Smooth muscle cell (in vitro differentiated cells): ENCODE data around the gene KLK7. TPM values are rescaled to one million over a fixed set of nuclear protein-coding genes. Genes with fewer than 3 reads are reported as not detected.

Experiments used
- DNase-seq: peaks from one replicate; lab custom pipeline; 2025; ENCODE audit not compliant: unreplicated experiment; lab: John Stamatoyannopoulos, UW
- H2AFZ ChIP-seq: fragments of 200-600 bp; sonication (generic); 2 replicates; pipeline ENCODE4 v1.6.0; 2016; ENCODE audit warnings: antibody characterized with exemption, low read depth, mild to moderate bottlenecking
- H3F3A ChIP-seq: fragments of 200-600 bp; sonication (generic); 2 replicates; pipeline ENCODE4 v1.6.0; 2017; ENCODE audit warnings: antibody characterized with exemption, low read depth
- H3K27ac ChIP-seq: fragments of 200-600 bp; sonication (generic); 2 replicates; pipeline ENCODE4 v1.5.1; 2016; ENCODE audit warnings: low read depth, mild to moderate bottlenecking
- H3K27me3 ChIP-seq: fragments of 200-600 bp; sonication (generic); 2 replicates; pipeline ENCODE4 v1.6.1; 2016; ENCODE audit warnings: low read depth, mild to moderate bottlenecking
- H3K36me3 ChIP-seq: fragments of 200-600 bp; sonication (generic); 2 replicates; pipeline ENCODE4 v1.5.1; 2016; ENCODE audit warnings: low read depth
- H3K4me1 ChIP-seq: fragments of 200-600 bp; sonication (generic); 2 replicates; pipeline ENCODE4 v1.5.1; 2016; ENCODE audit warnings: low read depth
- H3K4me2 ChIP-seq: fragments of 200-600 bp; sonication (generic); 2 replicates; pipeline ENCODE4 v1.6.0; 2016; ENCODE audit warnings: mild to moderate bottlenecking
- H3K4me3 ChIP-seq: fragments of 200-600 bp; sonication (generic); 2 replicates; pipeline ENCODE4 v1.5.1; 2016; ENCODE audit warnings: mild to moderate bottlenecking
- H3K79me2 ChIP-seq: fragments of 200-600 bp; sonication (generic); 2 replicates; pipeline ENCODE4 v1.6.0; 2016; ENCODE audit warnings: low read depth, mild to moderate bottlenecking
- H3K9ac ChIP-seq: fragments of 200-600 bp; sonication (generic); 2 replicates; pipeline ENCODE4 v1.6.0; 2016; ENCODE audit warnings: low read depth
- H3K9me3 ChIP-seq: fragments of 200-600 bp; sonication (generic); replicated peaks from 2 replicates; pipeline ENCODE4 v1.5.1; 2016; ENCODE audit warnings: low read depth
- H4K20me1 ChIP-seq: fragments of 200-600 bp; sonication (generic); 2 replicates; pipeline ENCODE4 v1.6.0; 2016; ENCODE audit warnings: low read depth
- CTCF ChIP-seq: fragments of 200-600 bp; sonication (generic); IDR thresholded peaks from 2 replicates; pipeline ENCODE4 v1.5.1; 2017; ENCODE audit warnings: borderline replicate concordance, mild to moderate bottlenecking, antibody characterized with exemption; ENCODE audit not compliant: insufficient read depth, poor library complexity, severe bottlenecking
- WGBS: methylation state at CpG from one replicate; pipeline ENCODE4 v1.1.7; 2016; ENCODE audit warnings: low lambda C conversion rate; 5-methylcytosine and 5-hydroxymethylcytosine counted together
- polyA plus RNA-seq: library from polyadenylated mRNA; unstranded; fragments of >200 nt; fragmentation: Nextera tagmentation; extraction: Ambion mirVana; gene quantifications from 2 replicates; pipeline ENCODE4 v1.2.1, GENCODE V29; 2016
- total RNA-seq: library from RNA; depleted of rRNA; stranded (reverse); fragments of >200 nt; gene quantifications from 2 replicates; pipeline ENCODE4 v1.2.3, GENCODE V29; 2014

Gene KLK7
- 5.8 TPM in 1 of 2 replicates, not detected in the other for total RNA-seq
- 0.25 TPM in 1 of 2 replicates, not detected in the other for polyA plus RNA-seq

- Histone ChIP-seq H3K9me3 (no peaks in the 10 kb centered on the region), H3K9ac (no peak within 1 kb of the TSS), H3F3A (no peaks in the 10 kb centered on the region), H3K4me3 (no peak within 1 kb of the TSS), H3K36me3 (no peaks in the 10 kb centered on the region), H3K27ac (no peak within 1 kb of the TSS), H3K79me2 (no peaks in the 10 kb centered on the region), H3K4me1 (no peaks in the 10 kb centered on the region), H3K4me2 (no peak within 1 kb of the TSS), H2AFZ (no peak within 1 kb of the TSS), H3K27me3 (peaks cover 19% of the 10 kb centered on the region), H4K20me1 (no peaks in the 10 kb centered on the region)
- WGBS = 41% methylated on average over 23 of the region's 28 CpGs
- TF ChIP-seq CTCF = no peak
- DNase-seq = no peak
Measured at GRCh38 chr19:50983625-50984292, at the start of gene KLK7. Gene KLK7, minus strand, starts transcription at chr19:50983917. Its CDS starts 1,518 bp downstream, at chr19:50982399.

- Histone ChIP-seq H3K4me1 (no peaks in the 10 kb centered on the region), H3K27ac (no peak overlapping the region), H3K36me3 (no peaks in the 10 kb centered on the region), H3F3A (no peaks in the 10 kb centered on the region), H3K4me3 (no peak overlapping the region), H4K20me1 (no peaks in the 10 kb centered on the region), H3K4me2 (no peak overlapping the region), H3K27me3 (no peaks in the 10 kb centered on the region), H3K79me2 (no peaks in the 10 kb centered on the region), H2AFZ (no peak overlapping the region), H3K9me3 (no peaks in the 10 kb centered on the region), H3K9ac (no peak overlapping the region)
- WGBS = 91% methylated on average over 19 of the region's 28 CpGs
- no peak for DNase-seq
- no peak for TF ChIP-seq CTCF
Measured at GRCh38 chr19:51031880-51032225, 48.1 kb upstream of the KLK7 start.

GRCh38 chr19:51031220-51031879 is 47.6 kb upstream of the KLK7 start:
- Histone ChIP-seq H3K4me3 (no peak overlapping the region), H3K36me3 (no peaks in the 10 kb centered on the region), H3K9ac (no peak overlapping the region), H4K20me1 (no peaks in the 10 kb centered on the region), H3K27me3 (no peaks in the 10 kb centered on the region), H3K4me2 (no peak overlapping the region), H3K79me2 (no peaks in the 10 kb centered on the region), H3K9me3 (no peaks in the 10 kb centered on the region), H3F3A (no peaks in the 10 kb centered on the region), H3K27ac (no peak overlapping the region), H3K4me1 (no peaks in the 10 kb centered on the region), H2AFZ (no peak overlapping the region)
- TF ChIP-seq CTCF = no peak
- no peak for DNase-seq
- 92% methylated on average over 7 of the region's 7 CpGs for WGBS

- Histone ChIP-seq H3K4me1 (no peaks in the 10 kb centered on the region), H2AFZ (no peak overlapping the region), H3K36me3 (no peaks in the 10 kb centered on the region), H3K4me3 (no peak overlapping the region), H3K4me2 (no peak overlapping the region), H4K20me1 (no peaks in the 10 kb centered on the region), H3F3A (no peaks in the 10 kb centered on the region), H3K79me2 (no peaks in the 10 kb centered on the region), H3K9ac (no peak overlapping the region), H3K9me3 (no peaks in the 10 kb centered on the region), H3K27me3 (no peaks in the 10 kb centered on the region), H3K27ac (no peak overlapping the region)
- 83% methylated on average over 13 of the region's 13 CpGs for WGBS
- no peak for DNase-seq
- no peak for TF ChIP-seq CTCF
Measured at GRCh38 chr19:51030631-51031030, 46.9 kb upstream of the KLK7 start.
